HPDE6-E6E7 (cell line): ENCODE measurements around the gene CKAP2.
"Not testable (repeated sequence)": the region's sequence is repeated elsewhere in the genome, so short reads cannot be mapped to it uniquely, and the experiment has no call there.

ENCODE experiments used
- DNase-seq: peaks from one replicate; pipeline ENCODE4 v3.0.0; 2011; ENCODE audit warnings: missing footprints; ENCODE audit errors: extremely low spot score

CKAP2 gene

GRCh38 chr13:52452470-52452869 lies 2.8 kb upstream of the CKAP2 start:
- DNase-seq = no peak

GRCh38 chr13:52454459-52454819 lies 839 bp upstream of the CKAP2 start:
- peak; percentile 19 for DNase-seq

- no peak for DNase-seq
Observed at GRCh38 chr13:52455677-52456041, 381 bp downstream of the CKAP2 start.

GRCh38 chr13:52459668-52460067 lies 4.4 kb downstream of the CKAP2 start:
- no peak for DNase-seq

- DNase-seq = no peak
Observed at GRCh38 chr13:52461265-52461664, 6.0 kb downstream of the CKAP2 start.

- no peak for DNase-seq
Observed at GRCh38 chr13:52463526-52463925, 8.2 kb downstream of the CKAP2 start.

GRCh38 chr13:52468487-52468886 lies 13.2 kb downstream of the CKAP2 start:
- not testable (repeated sequence) for DNase-seq

GRCh38 chr13:52480677-52481428 lies 25.6 kb downstream of the CKAP2 start:
- not testable (repeated sequence) for DNase-seq

GRCh38 chr13:52487078-52487477 lies 31.8 kb downstream of the CKAP2 start:
- not testable (repeated sequence) for DNase-seq

- not testable (repeated sequence) for DNase-seq
Observed at GRCh38 chr13:52488763-52489162, 33.5 kb downstream of the CKAP2 start.

GRCh38 chr13:52491015-52491414 lies 35.7 kb downstream of the CKAP2 start:
- DNase-seq = not testable (repeated sequence)

- not testable (repeated sequence) for DNase-seq
Observed at GRCh38 chr13:52494241-52494640, 39.0 kb downstream of the CKAP2 start.

GRCh38 chr13:52497979-52498378 lies 42.7 kb downstream of the CKAP2 start:
- DNase-seq = not testable (repeated sequence)

- not testable (repeated sequence) for DNase-seq
Observed at GRCh38 chr13:52502277-52502676, 47.0 kb downstream of the CKAP2 start.

GRCh38 chr13:52505843-52506242 lies 50.6 kb downstream of the CKAP2 start:
- not testable (repeated sequence) for DNase-seq

GRCh38 chr13:52509532-52509931 lies 54.3 kb downstream of the CKAP2 start:
- DNase-seq = not testable (repeated sequence)

- not testable (repeated sequence) for DNase-seq
Observed at GRCh38 chr13:52510221-52510797, 55.0 kb downstream of the CKAP2 start.

GRCh38 chr13:52511598-52511997 lies 56.3 kb downstream of the CKAP2 start:
- not testable (repeated sequence) for DNase-seq

GRCh38 chr13:52513957-52514596 lies 58.8 kb downstream of the CKAP2 start:
- DNase-seq = not testable (repeated sequence)

GRCh38 chr13:52523323-52523722 lies 68.0 kb downstream of the CKAP2 start:
- DNase-seq = not testable (repeated sequence)
